ENCODE data around the gene IDH3A.

Gene IDH3A

GRCh38 chr15:78112551-78112950 is 36.6 kb upstream of the IDH3A start:
- H3K9ac ChIP-seq (ENCODE audit: low read length), result no peak overlapping the region
- H3K9me2 ChIP-seq (replicated peaks; ENCODE audit: insufficient read depth, low read length), result no peaks in the 10 kb centered on the region

DNA sequence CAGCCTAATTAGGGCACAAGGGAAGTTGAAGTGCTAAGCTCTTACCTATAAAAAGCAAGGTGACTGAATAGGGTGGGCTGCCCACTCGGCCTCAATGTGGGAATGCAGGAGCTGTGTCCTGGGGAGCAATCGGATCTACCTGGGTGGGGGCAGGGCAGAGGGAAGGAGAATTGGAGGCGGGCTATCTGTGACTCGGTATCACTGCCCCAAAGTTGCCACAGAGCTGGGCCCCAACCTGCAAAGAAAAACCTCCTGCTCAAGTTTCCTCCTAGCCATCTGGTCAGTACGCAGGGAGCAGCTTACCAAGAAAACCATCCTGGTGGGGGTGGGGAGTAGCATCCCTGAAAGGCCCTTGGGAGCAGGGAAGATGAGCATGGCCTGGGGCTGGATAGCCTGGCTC is 28.6 kb upstream of the IDH3A start:
- H2AFZ ChIP-seq (ENCODE audit: low read depth, low read length, severe bottlenecking), result no peak overlapping the region
- TF ChIP-seq EZH2phosphoT487 (conservative IDR thresholded peaks at IDR 0.05; ENCODE audit: low read length), result no peak
- TF ChIP-seq, protein P1, sequence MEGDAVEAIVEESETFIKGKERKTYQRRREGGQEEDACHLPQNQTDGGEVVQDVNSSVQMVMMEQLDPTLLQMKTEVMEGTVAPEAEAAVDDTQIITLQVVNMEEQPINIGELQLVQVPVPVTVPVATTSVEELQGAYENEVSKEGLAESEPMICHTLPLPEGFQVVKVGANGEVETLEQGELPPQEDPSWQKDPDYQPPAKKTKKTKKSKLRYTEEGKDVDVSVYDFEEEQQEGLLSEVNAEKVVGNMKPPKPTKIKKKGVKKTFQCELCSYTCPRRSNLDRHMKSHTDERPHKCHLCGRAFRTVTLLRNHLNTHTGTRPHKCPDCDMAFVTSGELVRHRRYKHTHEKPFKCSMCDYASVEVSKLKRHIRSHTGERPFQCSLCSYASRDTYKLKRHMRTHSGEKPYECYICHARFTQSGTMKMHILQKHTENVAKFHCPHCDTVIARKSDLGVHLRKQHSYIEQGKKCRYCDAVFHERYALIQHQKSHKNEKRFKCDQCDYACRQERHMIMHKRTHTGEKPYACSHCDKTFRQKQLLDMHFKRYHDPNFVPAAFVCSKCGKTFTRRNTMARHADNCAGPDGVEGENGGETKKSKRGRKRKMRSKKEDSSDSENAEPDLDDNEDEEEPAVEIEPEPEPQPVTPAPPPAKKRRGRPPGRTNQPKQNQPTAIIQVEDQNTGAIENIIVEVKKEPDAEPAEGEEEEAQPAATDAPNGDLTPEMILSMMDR (IDR thresholded peaks at IDR 0.05; ENCODE audit: insufficient read depth, low read length, poor library complexity, severe bottlenecking), result no peak
- H3K9me2 ChIP-seq (replicated peaks; ENCODE audit: insufficient read depth, low read length), result no peaks in the 10 kb centered on the region
- no peak overlapping the region for H3K9ac ChIP-seq (ENCODE audit: low read length)
- H3K4me2 ChIP-seq (ENCODE audit: low read depth, low read length, poor library complexity, severe bottlenecking), result no peak overlapping the region
- H4K20me1 ChIP-seq (ENCODE audit: low read depth, low read length), result no peaks in the 10 kb centered on the region
- H3K36me3 ChIP-seq (ENCODE audit: low read length), result no peaks in the 10 kb centered on the region
- H3K9me3 ChIP-seq (ENCODE audit: insufficient read depth, low read length), result no peaks in the 10 kb centered on the region
- no peaks in the 10 kb centered on the region for H3K27me3 ChIP-seq (ENCODE audit: low read length)
- H3F3A ChIP-seq (ENCODE audit: insufficient read depth), result no peaks in the 10 kb centered on the region
- H3K27ac ChIP-seq (ENCODE audit: low read depth, low read length), result no peak overlapping the region
- no peak overlapping the region for H3K4me3 ChIP-seq (ENCODE audit: insufficient read depth, low read length, poor library complexity, severe bottlenecking)
- H3K79me2 ChIP-seq (ENCODE audit: insufficient read depth, low read length), result no peaks in the 10 kb centered on the region

More at GRCh38 chr15:78112551-78112950, 36.6 kb upstream of the IDH3A start:
- no peak for TF ChIP-seq EZH2phosphoT487 (conservative IDR thresholded peaks at IDR 0.05; ENCODE audit: low read length)
- TF ChIP-seq, protein P1 (IDR thresholded peaks at IDR 0.05; ENCODE audit: insufficient read depth, low read length, poor library complexity, severe bottlenecking), result no peak
- Histone ChIP-seq H4K20me1 (ENCODE audit: low read depth, low read length) (no peaks in the 10 kb centered on the region), H3K9me3 (ENCODE audit: insufficient read depth, low read length) (no peaks in the 10 kb centered on the region), H3K36me3 (ENCODE audit: low read length) (no peaks in the 10 kb centered on the region), H2AFZ (ENCODE audit: low read depth, low read length, severe bottlenecking) (no peak overlapping the region), H3K79me2 (ENCODE audit: insufficient read depth, low read length) (no peaks in the 10 kb centered on the region), H3F3A (ENCODE audit: insufficient read depth) (no peaks in the 10 kb centered on the region), H3K27me3 (ENCODE audit: low read length) (no peaks in the 10 kb centered on the region), H3K4me3 (ENCODE audit: insufficient read depth, low read length, poor library complexity, severe bottlenecking) (no peak overlapping the region), H3K4me2 (ENCODE audit: low read depth, low read length, poor library complexity, severe bottlenecking) (no peak overlapping the region), H3K27ac (ENCODE audit: low read depth, low read length) (no peak overlapping the region)

GRCh38 chr15:78125267-78125666 is 23.9 kb upstream of the IDH3A start:
- no peak overlapping the region for H3K9ac ChIP-seq (ENCODE audit: low read length)
- no peaks in the 10 kb centered on the region for H3K27me3 ChIP-seq (ENCODE audit: low read length)
- H3K36me3 ChIP-seq (ENCODE audit: low read length), result no peaks in the 10 kb centered on the region
- H3F3A ChIP-seq (ENCODE audit: insufficient read depth), result no peaks in the 10 kb centered on the region
- H3K9me3 ChIP-seq (ENCODE audit: insufficient read depth, low read length), result no peaks in the 10 kb centered on the region
- no peaks in the 10 kb centered on the region for H3K79me2 ChIP-seq (ENCODE audit: insufficient read depth, low read length)
- H3K4me3 ChIP-seq (ENCODE audit: insufficient read depth, low read length, poor library complexity, severe bottlenecking), result no peak overlapping the region
- no peaks in the 10 kb centered on the region for H3K9me2 ChIP-seq (replicated peaks; ENCODE audit: insufficient read depth, low read length)
- no peak overlapping the region for H3K4me2 ChIP-seq (ENCODE audit: low read depth, low read length, poor library complexity, severe bottlenecking)
- H4K20me1 ChIP-seq (ENCODE audit: low read depth, low read length), result no peaks in the 10 kb centered on the region
- no peak for TF ChIP-seq EZH2phosphoT487 (conservative IDR thresholded peaks at IDR 0.05; ENCODE audit: low read length)
- TF ChIP-seq, protein P1 (IDR thresholded peaks at IDR 0.05; ENCODE audit: insufficient read depth, low read length, poor library complexity, severe bottlenecking), result no peak
- H3K27ac ChIP-seq (ENCODE audit: low read depth, low read length), result no peak overlapping the region
- no peak overlapping the region for H2AFZ ChIP-seq (ENCODE audit: low read depth, low read length, severe bottlenecking)
